Endothelial cell of umbilical vein (primary cell): ENCODE measurements around the gene PIBF1. TPM values are rescaled to one million over a fixed set of nuclear protein-coding genes. Genes with fewer than 3 reads are reported as not detected.

Experiments
- BruUV-seq: library from RNA; stranded (reverse); fragments of 400-500 nt; replicated peaks from 2 replicates; lab custom pipeline; 2021; lab: Mats Ljungman, UMichigan
- CTCF ChIA-PET: fragments of 300-600, 350-600 bp; sonication (Branson Sonifier 250); formaldehyde crosslinking; loops from one replicate; lab custom pipeline; 2021; ENCODE audit warnings: antibody characterized with exemption, inconsistent platforms; lab: Charles Lee
- POLR2A ChIA-PET: fragments of 300-600, 350-600 bp; sonication (Branson Sonifier 250); formaldehyde crosslinking; loops from one replicate; lab custom pipeline; 2021; ENCODE audit warnings: antibody characterized with exemption, inconsistent platforms; lab: Charles Lee
- DNase-seq: peaks from one replicate; pipeline ENCODE4 v3.0.0-alpha.2; 2011; ENCODE audit warnings: low read depth, low spot score
- FAIRE-seq: peaks from 2 replicates; lab custom pipeline; 2011; peaks lifted over from hg19 to GRCh38; lab: Jason Lieb, UNC
- H2AFZ ChIP-seq: 2 replicates; pipeline ENCODE4 v1.6.0; 2012; ENCODE audit warnings: low read depth, low read length, control low read depth, inconsistent platforms
- H3K27ac ChIP-seq: 2 replicates; pipeline ENCODE4 v1.5.1; 2011; ENCODE audit warnings: low read depth, mild to moderate bottlenecking, control low read depth, low read length, moderate library complexity; ENCODE audit not compliant: insufficient read depth
- H3K27me3 ChIP-seq, 2 experiments: 2 replicates each; pipeline versions ENCODE4 v1.6.0 to v1.6.1; 2011; ENCODE audit warnings: low read length in 2 of 2, mixed read lengths in 1 of 2; ENCODE audit not compliant: control insufficient read depth in 2 of 2, insufficient read depth in 2 of 2
- H3K36me3 ChIP-seq, 2 experiments: 2 replicates in 1 of 2; 3 replicates in 1 of 2; pipeline ENCODE4 v1.5.1; 2011; ENCODE audit warnings: low read length in 2 of 2, mild to moderate bottlenecking in 1 of 2, moderate library complexity in 1 of 2; ENCODE audit not compliant: control insufficient read depth in 2 of 2, insufficient read depth in 2 of 2; ENCODE audit errors: extremely low read depth in 1 of 2
- H3K4me1 ChIP-seq: 3 replicates; pipeline ENCODE4 v1.5.1; 2011; ENCODE audit warnings: mild to moderate bottlenecking, low read length; ENCODE audit not compliant: control insufficient read depth, insufficient read depth; ENCODE audit errors: extremely low read depth
- H3K4me2 ChIP-seq: 2 replicates; pipeline ENCODE4 v1.6.1; 2011; ENCODE audit warnings: low read length, control low read depth, mixed read lengths; ENCODE audit not compliant: insufficient read depth
- H3K4me3 ChIP-seq, 3 experiments: fragments of 200-600 bp in 1 of 3; sonication (generic), shearing (Covaris generic) in 1 of 3; replicated peaks in 1 of 3; 2 replicates each; pipeline ENCODE4 v1.5.1; 2011 to 2016; ENCODE audit warnings: control low read depth in 3 of 3, low read length in 3 of 3, mild to moderate bottlenecking in 2 of 3, inconsistent platforms in 1 of 3, low read depth in 1 of 3, moderate library complexity in 1 of 3; ENCODE audit not compliant: insufficient read depth in 1 of 3
- H3K79me2 ChIP-seq: 2 replicates; pipeline ENCODE4 v1.6.0; 2012; ENCODE audit warnings: low read length, inconsistent platforms; ENCODE audit not compliant: control insufficient read depth, insufficient read depth
- H3K9ac ChIP-seq: replicated peaks from 2 replicates; pipeline ENCODE3; 2011; ENCODE audit warnings: low read length, control low read depth; ENCODE audit not compliant: insufficient read depth; ENCODE audit errors: extremely low read depth
- H3K9me1 ChIP-seq: replicated peaks from 3 replicates; pipeline ENCODE4 v1.6.0; 2011; ENCODE audit warnings: mild to moderate bottlenecking, low read length; ENCODE audit not compliant: control insufficient read depth, insufficient read depth; ENCODE audit errors: extremely low read depth
- H3K9me3 ChIP-seq: replicated peaks from 2 replicates; pipeline ENCODE4 v1.5.1; 2012; ENCODE audit warnings: low read length, inconsistent platforms; ENCODE audit not compliant: control insufficient read depth, insufficient read depth
- H4K20me1 ChIP-seq: replicated peaks from 2 replicates; pipeline ENCODE3; 2011; ENCODE audit warnings: mild to moderate bottlenecking, low read length; ENCODE audit not compliant: control insufficient read depth, insufficient read depth; ENCODE audit errors: extremely low read depth
- CTCF ChIP-seq, 2 donors: IDR thresholded peaks; 1 replicate in 1 of 2; 2 replicates in 1 of 2; pipeline ENCODE4 v1.5.1; 2011; ENCODE audit warnings: low read length in 2 of 2, mild to moderate bottlenecking in 2 of 2, moderate library complexity in 2 of 2, control low read depth in 1 of 2, inconsistent platforms in 1 of 2, low read depth in 1 of 2; ENCODE audit not compliant: insufficient read depth in 1 of 2; ENCODE audit errors: extremely low read depth in 1 of 2
- FOS ChIP-seq: IDR thresholded peaks from 2 replicates; pipeline ENCODE4 v1.6.1; 2011; ENCODE audit warnings: mild to moderate bottlenecking, low read length, moderate library complexity, borderline replicate concordance; ENCODE audit not compliant: insufficient read depth
- JUN ChIP-seq: IDR thresholded peaks from 2 replicates; pipeline ENCODE4 v1.6.1; 2011; ENCODE audit warnings: borderline replicate concordance, low read depth; ENCODE audit not compliant: insufficient read length, insufficient read depth
- MAX ChIP-seq: IDR thresholded peaks from 2 replicates; pipeline ENCODE4 v1.6.1; 2011; ENCODE audit not compliant: insufficient read depth, insufficient read length
- MYC ChIP-seq: IDR thresholded peaks from one replicate; pipeline ENCODE4 v1.6.1; 2011; ENCODE audit warnings: mild to moderate bottlenecking, low read depth, low read length
- POLR2AphosphoS5 ChIP-seq: IDR thresholded peaks from 2 replicates; pipeline ENCODE4 v1.6.1; 2012; ENCODE audit warnings: low read depth, mild to moderate bottlenecking, control low read depth, low read length, moderate library complexity; ENCODE audit not compliant: insufficient read depth
- dilution Hi-C: fragments of 300-500 bp; cut with MboI; formaldehyde crosslinking; loops from one replicate; pipeline ENCODE4 v1.15.0; 2019; ENCODE audit warnings: low sequenced_read_pairs; ENCODE audit not compliant: extremely low pct_ligation_motif_present
- intact Hi-C: fragments of 100-400 bp; cut with micrococcal nuclease; formaldehyde crosslinking; loops from one replicate; pipeline ENCODE4 v1.10.0; 2022
- polyA plus RNA-seq, 4 experiments: library from polyadenylated mRNA; depleted of rRNA in 3 of 4; stranded (reverse) in 3 of 4; unstranded in 1 of 4; fragments of >200 nt; gene quantifications; 2 replicates each; pipeline versions ENCODE4 v1.2.1 to v1.2.3, GENCODE V29; 2011 to 2012; ENCODE audit warnings: missing spikeins in 1 of 4
- total RNA-seq: library from RNA; stranded (reverse); gene quantifications from 2 replicates; pipeline ENCODE4 v1.2.3, GENCODE V29; 2021

PIBF1 gene
- total and polyA plus RNA-seq, 2 donors (not counting 3 experiments of a cell fraction or from before 2014, with no cell fraction given), result 1.4 to 18.4 TPM

GRCh38 chr13:73055813-73056564, 274.1 kb downstream of the PIBF1 start:
- no peaks in the 10 kb centered on the region for H3K9me1 ChIP-seq
- peak overlapping the region; percentile 38 for H3K4me2 ChIP-seq
- FAIRE-seq, result peak; percentile 81
- no peaks in the 10 kb centered on the region for H3K79me2 ChIP-seq
- H3K36me3 ChIP-seq, result no peaks in the 10 kb centered on the region
- H3K27me3 ChIP-seq, result no peaks in the 10 kb centered on the region
- H4K20me1 ChIP-seq, result no peaks in the 10 kb centered on the region
- peaks cover 37% of the 10 kb centered on the region for H3K4me1 ChIP-seq
- intact Hi-C loops, result loop anchor here (5.0 kb wide), 1 partner anchor 219 kb away; no protein-coding TSS in a partner anchor
- H3K27ac ChIP-seq, result peak overlapping the region; percentile 6
- BruUV-seq, result no TSS peak
- POLR2A ChIA-PET, result no interaction called here
- no peak overlapping the region for H3K4me3 ChIP-seq
- no peak overlapping the region for H2AFZ ChIP-seq
- TF ChIP-seq CTCF (IDR thresholded peaks at IDR 0.05; ENCODE audit: extremely low read depth in 1 of 2, insufficient read depth in 1 of 2, low read depth in 1 of 2, low read length in 2 of 2) (no peak), POLR2AphosphoS5 (peak; percentile 12), FOS (peak; percentile 29), MYC (no peak), JUN (peak; percentile 47), MAX (no peak)
- no peaks in the 10 kb centered on the region for H3K9me3 ChIP-seq
- dilution Hi-C loops, result no loop called here
- peak; percentile 57 for DNase-seq
- CTCF ChIA-PET, result interaction anchor here (0.7 to 1.4 kb wide), 2 partner anchors 20 to 360 kb away, joined by 3 read pairs; no protein-coding TSS in a partner anchor
- no peak overlapping the region for H3K9ac ChIP-seq
